GM12865 (cell line): ENCODE data around the gene COPS6.
A peak's percentile ranks its signal among the peaks of the same experiment; 100 is the strongest.

Experiments used
- DNase-seq: peaks from one replicate; pipeline ENCODE4 v3.0.0; 2010; ENCODE audit warnings: low read depth
- H3K4me3 ChIP-seq: 2 replicates; pipeline ENCODE4 v1.5.1; 2011; ENCODE audit warnings: mild to moderate bottlenecking, low read depth, low read length, control low read depth
- CTCF ChIP-seq: IDR thresholded peaks from 2 replicates; pipeline ENCODE4 v1.5.1; 2011; ENCODE audit warnings: low read length, control low read depth, low read depth, inconsistent platforms; ENCODE audit not compliant: insufficient read depth; ENCODE audit errors: missing control alignments

The COPS6 gene

GRCh38 chr7:100053215-100053614 lies 35.6 kb upstream of the COPS6 start:
- H3K4me3 ChIP-seq, result no peak overlapping the region
- TF ChIP-seq CTCF, result no peak
- peak; percentile 55 for DNase-seq

GRCh38 chr7:100057006-100057405 lies 31.8 kb upstream of the COPS6 start:
- no peak overlapping the region for H3K4me3 ChIP-seq
- no peak for DNase-seq
- TF ChIP-seq CTCF, result no peak

GRCh38 chr7:100059251-100059739 lies 29.5 kb upstream of the COPS6 start:
- no peak for TF ChIP-seq CTCF
- no peak for DNase-seq
- H3K4me3 ChIP-seq, result no peak overlapping the region

GRCh38 chr7:100061518-100062193 lies 27.1 kb upstream of the COPS6 start:
- DNase-seq, result no peak
- no peak for TF ChIP-seq CTCF
- H3K4me3 ChIP-seq, result no peak overlapping the region

- no peak for DNase-seq
- no peak for TF ChIP-seq CTCF
- H3K4me3 ChIP-seq, result no peak overlapping the region
Measured at GRCh38 chr7:100063376-100063775, 25.4 kb upstream of the COPS6 start.

GRCh38 chr7:100064162-100064561 lies 24.6 kb upstream of the COPS6 start:
- no peak overlapping the region for H3K4me3 ChIP-seq
- no peak for TF ChIP-seq CTCF
- DNase-seq, result no peak

GRCh38 chr7:100065452-100066186 lies 23.1 kb upstream of the COPS6 start:
- no peak overlapping the region for H3K4me3 ChIP-seq
- DNase-seq, result no peak
- no peak for TF ChIP-seq CTCF
